Neural cell (in vitro differentiated cells): ENCODE data around the gene SLC12A7. TPM values are rescaled to one million over a fixed set of nuclear protein-coding genes. Genes with fewer than 3 reads are reported as not detected.

Source experiments
- H2AFZ ChIP-seq: fragments of 200-600, 300-800 bp; sonication (generic), shearing (Covaris generic); 2 replicates; pipeline ENCODE4 v1.6.0; 2014; ENCODE audit warnings: low read depth, mild to moderate bottlenecking, antibody characterized with exemption, low read length, moderate library complexity
- H3F3A ChIP-seq: fragments of 200-600 bp; shearing (Covaris generic); 2 replicates; pipeline ENCODE4 v1.6.1; 2016; ENCODE audit warnings: mild to moderate bottlenecking, moderate library complexity, mixed read lengths, antibody characterized with exemption, low read length; ENCODE audit not compliant: insufficient read depth, poor library complexity, severe bottlenecking
- H3K27ac ChIP-seq: fragments of 200-600, 300-800 bp; sonication (generic), shearing (Covaris generic); 2 replicates; pipeline ENCODE4 v1.5.1; 2014; ENCODE audit warnings: mild to moderate bottlenecking, low read length, moderate library complexity
- H3K27me3 ChIP-seq: fragments of 300-800, 200-600 bp; sonication (generic), shearing (Covaris generic); 2 replicates; pipeline ENCODE4 v1.6.0; 2014; ENCODE audit warnings: mild to moderate bottlenecking, low read depth, low read length, moderate library complexity; ENCODE audit not compliant: insufficient read depth
- H3K36me3 ChIP-seq: fragments of 300-800, 200-600 bp; sonication (generic), shearing (Covaris generic); 2 replicates; pipeline ENCODE4 v1.5.1; 2014; ENCODE audit warnings: mild to moderate bottlenecking, antibody characterized with exemption, low read length, moderate library complexity; ENCODE audit not compliant: insufficient read depth
- H3K4me2 ChIP-seq: fragments of 300-800, 200-600 bp; sonication (generic), shearing (Covaris generic); 2 replicates; pipeline ENCODE4 v1.6.0; 2014; ENCODE audit warnings: mild to moderate bottlenecking, low read length
- H3K4me3 ChIP-seq: fragments of 300-800, 200-600 bp; sonication (generic), shearing (Covaris generic); 2 replicates; pipeline ENCODE4 v1.5.1; 2014; ENCODE audit warnings: mild to moderate bottlenecking, low read length, moderate library complexity
- H3K79me2 ChIP-seq: fragments of 200-600 bp; shearing (Covaris generic); replicated peaks from 2 replicates; pipeline ENCODE4 v1.6.0; 2014; ENCODE audit warnings: mild to moderate bottlenecking, low read length, moderate library complexity; ENCODE audit not compliant: insufficient read depth
- H3K9ac ChIP-seq: fragments of 300-800, 200-600 bp; sonication (generic), shearing (Covaris generic); 2 replicates; pipeline ENCODE4 v1.6.1; 2016; ENCODE audit warnings: mild to moderate bottlenecking, low read length, mixed read lengths
- H3K9me2 ChIP-seq: fragments of 200-600 bp; shearing (Covaris generic); 2 replicates; pipeline ENCODE4 v1.6.1; 2016; ENCODE audit warnings: mild to moderate bottlenecking, low read length, mixed read lengths; ENCODE audit not compliant: insufficient read depth
- H3K9me3 ChIP-seq: fragments of 200-600, 300-800 bp; sonication (generic), shearing (Covaris generic); 2 replicates; pipeline ENCODE4 v1.6.1; 2016; ENCODE audit warnings: mild to moderate bottlenecking, mixed run types, low read length, moderate library complexity, mixed read lengths
- H4K20me1 ChIP-seq: fragments of 200-600 bp; shearing (Covaris generic); 2 replicates; pipeline ENCODE4 v1.6.1; 2016; ENCODE audit warnings: mild to moderate bottlenecking, mixed run types; ENCODE audit not compliant: insufficient read depth
- EP300 ChIP-seq: fragments of 450-650 bp; conservative IDR thresholded peaks from 2 replicates; pipeline ENCODE4 v1.6.1; 2014; ENCODE audit warnings: antibody characterized with exemption, mild to moderate bottlenecking, moderate library complexity; ENCODE audit not compliant: poor library complexity, severe bottlenecking
- EZH2 ChIP-seq: fragments of 200-600, 300-800 bp; shearing (Covaris generic), sonication (generic); IDR thresholded peaks from 2 replicates; pipeline ENCODE4 v1.6.1; 2014; ENCODE audit warnings: antibody characterized with exemption, low read length, borderline replicate concordance, mild to moderate bottlenecking; ENCODE audit not compliant: insufficient read depth, poor library complexity, severe bottlenecking
- MXI1 ChIP-seq: fragments of 450-650 bp; conservative IDR thresholded peaks from 2 replicates; pipeline ENCODE4 v1.6.1; 2014; ENCODE audit warnings: antibody characterized with exemption, mild to moderate bottlenecking; ENCODE audit not compliant: poor library complexity, severe bottlenecking
- POLR2AphosphoS5 ChIP-seq: IDR thresholded peaks from 2 replicates; pipeline ENCODE4 v1.6.1; 2012
- RAD21 ChIP-seq: fragments of 450-650 bp; conservative IDR thresholded peaks from 2 replicates; pipeline ENCODE4 v1.6.1; 2014; ENCODE audit warnings: antibody characterized with exemption, mild to moderate bottlenecking, moderate library complexity
- SMC3 ChIP-seq: fragments of 450-650 bp; conservative IDR thresholded peaks from 2 replicates; pipeline ENCODE4 v1.6.1; 2014; ENCODE audit warnings: antibody characterized with exemption, mild to moderate bottlenecking, moderate library complexity; ENCODE audit not compliant: poor library complexity
- TAF1 ChIP-seq: IDR thresholded peaks from 2 replicates; pipeline ENCODE4 v1.6.1; 2012; ENCODE audit warnings: low read depth
- polyA plus RNA-seq: library from polyadenylated mRNA; depleted of rRNA; stranded (reverse); fragments of >200 nt; gene quantifications from 2 replicates; pipeline ENCODE4 v1.2.3, GENCODE V29; 2014
- TF ChIP-seq, protein P1 (sequence below): IDR thresholded peaks from 2 replicates; pipeline ENCODE4 v1.6.1; 2012; ENCODE audit warnings: borderline replicate concordance
- TF ChIP-seq, protein P2 (sequence below): fragments of 450-650 bp; IDR thresholded peaks from 2 replicates; pipeline ENCODE4 v1.5.1; 2014; ENCODE audit warnings: antibody characterized with exemption, mild to moderate bottlenecking, moderate library complexity; ENCODE audit not compliant: poor library complexity, severe bottlenecking

Gene SLC12A7
- polyA plus RNA-seq, 1 donor from 2014 or later: 4.5 TPM

DNA sequence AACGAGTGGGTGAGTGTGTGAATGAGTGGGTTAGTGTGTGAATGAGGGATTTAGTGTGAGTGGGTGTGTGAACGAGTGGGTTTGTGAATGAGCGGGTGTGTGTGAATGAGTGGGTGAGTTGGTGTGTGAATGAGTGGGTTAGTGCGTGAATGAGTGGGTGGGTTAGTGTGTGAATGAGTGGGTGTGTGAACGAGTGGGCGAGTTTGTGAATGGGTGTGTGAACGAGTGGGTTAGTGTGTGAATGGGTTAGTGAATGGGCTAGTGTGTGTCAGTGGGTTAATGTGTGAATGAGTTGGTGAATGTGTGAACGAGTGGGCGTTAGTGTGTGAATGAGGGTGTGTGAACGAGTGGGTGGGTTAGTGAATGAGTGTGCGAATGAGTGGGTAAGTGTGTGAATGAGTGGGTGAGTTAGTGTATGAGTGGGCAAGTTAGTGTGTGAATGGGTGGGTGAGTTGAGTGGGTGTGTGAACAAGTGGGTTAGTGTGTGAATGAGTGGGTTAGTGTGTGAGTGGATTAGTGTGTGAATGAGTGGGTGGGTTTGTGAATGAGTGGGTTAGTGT is 63.6 kb downstream of the SLC12A7 start:
- Histone ChIP-seq H3F3A (no peaks in the 10 kb centered on the region), H3K79me2 (no peaks in the 10 kb centered on the region), H3K27me3 (no peaks in the 10 kb centered on the region), H3K9ac (no peak overlapping the region), H3K36me3 (no peaks in the 10 kb centered on the region), H3K27ac (no peak overlapping the region), H3K9me3 (no peaks in the 10 kb centered on the region), H2AFZ (no peak overlapping the region), H3K4me3 (no peak overlapping the region), H3K9me2 (no peaks in the 10 kb centered on the region), H4K20me1 (no peaks in the 10 kb centered on the region), H3K4me2 (no peak overlapping the region)
- TF ChIP-seq RAD21 (no peak), MXI1 (no peak), EZH2 (no peak), TAF1 (no peak), EP300 (no peak), SMC3 (no peak), POLR2AphosphoS5 (no peak)
- TF ChIP-seq, protein P1, sequence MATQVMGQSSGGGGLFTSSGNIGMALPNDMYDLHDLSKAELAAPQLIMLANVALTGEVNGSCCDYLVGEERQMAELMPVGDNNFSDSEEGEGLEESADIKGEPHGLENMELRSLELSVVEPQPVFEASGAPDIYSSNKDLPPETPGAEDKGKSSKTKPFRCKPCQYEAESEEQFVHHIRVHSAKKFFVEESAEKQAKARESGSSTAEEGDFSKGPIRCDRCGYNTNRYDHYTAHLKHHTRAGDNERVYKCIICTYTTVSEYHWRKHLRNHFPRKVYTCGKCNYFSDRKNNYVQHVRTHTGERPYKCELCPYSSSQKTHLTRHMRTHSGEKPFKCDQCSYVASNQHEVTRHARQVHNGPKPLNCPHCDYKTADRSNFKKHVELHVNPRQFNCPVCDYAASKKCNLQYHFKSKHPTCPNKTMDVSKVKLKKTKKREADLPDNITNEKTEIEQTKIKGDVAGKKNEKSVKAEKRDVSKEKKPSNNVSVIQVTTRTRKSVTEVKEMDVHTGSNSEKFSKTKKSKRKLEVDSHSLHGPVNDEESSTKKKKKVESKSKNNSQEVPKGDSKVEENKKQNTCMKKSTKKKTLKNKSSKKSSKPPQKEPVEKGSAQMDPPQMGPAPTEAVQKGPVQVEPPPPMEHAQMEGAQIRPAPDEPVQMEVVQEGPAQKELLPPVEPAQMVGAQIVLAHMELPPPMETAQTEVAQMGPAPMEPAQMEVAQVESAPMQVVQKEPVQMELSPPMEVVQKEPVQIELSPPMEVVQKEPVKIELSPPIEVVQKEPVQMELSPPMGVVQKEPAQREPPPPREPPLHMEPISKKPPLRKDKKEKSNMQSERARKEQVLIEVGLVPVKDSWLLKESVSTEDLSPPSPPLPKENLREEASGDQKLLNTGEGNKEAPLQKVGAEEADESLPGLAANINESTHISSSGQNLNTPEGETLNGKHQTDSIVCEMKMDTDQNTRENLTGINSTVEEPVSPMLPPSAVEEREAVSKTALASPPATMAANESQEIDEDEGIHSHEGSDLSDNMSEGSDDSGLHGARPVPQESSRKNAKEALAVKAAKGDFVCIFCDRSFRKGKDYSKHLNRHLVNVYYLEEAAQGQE: no peak
- TF ChIP-seq, protein P2, sequence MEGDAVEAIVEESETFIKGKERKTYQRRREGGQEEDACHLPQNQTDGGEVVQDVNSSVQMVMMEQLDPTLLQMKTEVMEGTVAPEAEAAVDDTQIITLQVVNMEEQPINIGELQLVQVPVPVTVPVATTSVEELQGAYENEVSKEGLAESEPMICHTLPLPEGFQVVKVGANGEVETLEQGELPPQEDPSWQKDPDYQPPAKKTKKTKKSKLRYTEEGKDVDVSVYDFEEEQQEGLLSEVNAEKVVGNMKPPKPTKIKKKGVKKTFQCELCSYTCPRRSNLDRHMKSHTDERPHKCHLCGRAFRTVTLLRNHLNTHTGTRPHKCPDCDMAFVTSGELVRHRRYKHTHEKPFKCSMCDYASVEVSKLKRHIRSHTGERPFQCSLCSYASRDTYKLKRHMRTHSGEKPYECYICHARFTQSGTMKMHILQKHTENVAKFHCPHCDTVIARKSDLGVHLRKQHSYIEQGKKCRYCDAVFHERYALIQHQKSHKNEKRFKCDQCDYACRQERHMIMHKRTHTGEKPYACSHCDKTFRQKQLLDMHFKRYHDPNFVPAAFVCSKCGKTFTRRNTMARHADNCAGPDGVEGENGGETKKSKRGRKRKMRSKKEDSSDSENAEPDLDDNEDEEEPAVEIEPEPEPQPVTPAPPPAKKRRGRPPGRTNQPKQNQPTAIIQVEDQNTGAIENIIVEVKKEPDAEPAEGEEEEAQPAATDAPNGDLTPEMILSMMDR: no peak

DNA sequence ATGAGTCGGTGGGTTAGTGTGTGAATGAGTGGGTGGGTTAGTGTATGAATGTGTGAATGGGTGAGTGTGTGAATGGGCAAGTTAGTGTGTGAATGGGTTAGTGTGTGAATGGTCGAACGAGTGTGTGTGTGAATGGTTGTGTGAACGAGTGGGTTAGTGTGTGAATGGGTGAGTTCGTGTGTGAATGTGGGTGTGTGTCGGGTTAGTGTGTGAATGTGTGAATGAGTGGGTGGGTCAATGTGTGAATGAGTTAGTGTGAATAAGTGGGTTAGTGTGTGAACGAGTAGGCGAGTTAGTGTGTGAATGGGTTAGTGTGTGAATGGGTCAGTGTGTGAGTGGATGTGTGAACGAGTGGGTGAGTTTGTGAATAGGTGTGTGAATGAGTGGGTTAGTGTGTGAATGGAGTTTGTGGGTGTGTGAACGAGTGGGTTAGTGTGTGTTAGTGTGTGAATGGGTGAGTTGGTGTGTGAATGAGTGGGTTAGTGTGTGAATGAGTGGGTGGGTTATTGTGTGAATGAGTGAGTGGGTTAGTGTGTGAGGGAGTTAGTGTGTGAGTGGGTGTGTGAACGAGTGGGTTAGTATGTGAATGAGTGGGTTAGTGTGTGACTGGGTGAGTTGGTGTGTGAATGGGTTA is 64.4 kb downstream of the SLC12A7 start:
- H3K9me3 ChIP-seq: no peaks in the 10 kb centered on the region
- TF ChIP-seq, protein P1: no peak
- no peaks in the 10 kb centered on the region for H3K27me3 ChIP-seq
- no peaks in the 10 kb centered on the region for H3K9me2 ChIP-seq
- no peaks in the 10 kb centered on the region for H3K36me3 ChIP-seq
- no peak overlapping the region for H3K4me2 ChIP-seq
- no peak overlapping the region for H3K9ac ChIP-seq
- H3F3A ChIP-seq: no peaks in the 10 kb centered on the region
- H3K4me3 ChIP-seq: no peak overlapping the region
- H3K27ac ChIP-seq: no peak overlapping the region
- H2AFZ ChIP-seq: no peak overlapping the region
- H4K20me1 ChIP-seq: no peaks in the 10 kb centered on the region
- no peaks in the 10 kb centered on the region for H3K79me2 ChIP-seq
